ENCODE data around the gene RANBP3. TPM values are rescaled to one million over a fixed set of nuclear protein-coding genes. Genes with fewer than 3 reads are reported as not detected.
A peak's percentile ranks its signal among the peaks of the same experiment; 100 is the strongest.

Gene RANBP3
- total and polyA plus RNA-seq, 7 experiments from 2014 or later, result 7.0 to 104 (median 92.0) TPM

DNA sequence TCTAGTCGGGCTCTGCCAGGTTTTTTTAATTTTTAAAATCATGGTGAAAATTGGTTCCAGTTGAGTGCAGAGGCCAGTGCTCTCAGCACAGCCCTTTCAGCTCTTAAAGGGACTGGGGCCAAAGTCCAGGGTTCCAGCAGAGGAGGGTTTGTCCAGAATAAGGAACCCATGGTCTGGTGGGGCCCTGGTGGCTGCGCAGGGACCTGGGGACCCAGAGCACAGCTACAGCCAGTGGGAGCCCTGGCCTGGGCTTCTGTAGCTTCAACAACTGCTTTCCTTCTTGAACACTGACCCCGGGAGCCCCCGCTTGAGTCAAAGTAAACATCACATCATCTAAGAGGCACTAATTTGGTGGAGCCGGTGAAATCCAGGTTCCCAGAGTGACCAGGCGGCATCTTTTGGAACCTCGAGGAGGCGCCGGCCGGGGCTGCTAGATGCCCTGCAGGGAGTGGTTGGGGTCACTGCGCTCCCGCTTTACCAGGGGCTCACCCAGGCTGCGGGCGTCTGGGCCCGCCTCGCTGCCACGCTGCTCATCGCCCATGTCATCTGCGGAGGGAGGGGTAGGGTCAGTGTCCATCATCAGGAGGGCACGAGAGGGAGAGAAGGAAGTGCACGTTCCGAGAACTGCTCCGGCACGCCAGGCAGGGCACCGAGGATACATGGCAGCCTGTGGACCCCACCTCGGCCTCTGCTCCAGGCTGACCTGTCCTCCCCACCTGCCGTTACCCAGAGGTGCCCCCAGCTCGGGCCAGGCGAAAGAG lies 16.6 kb upstream of the RANBP3 start:
- Histone ChIP-seq H3K4me3 (ENCODE audit: low read length) (no peak overlapping the region), H3K27ac (ENCODE audit: low read depth, low read length) (no peak overlapping the region), H3K4me1 (ENCODE audit: control insufficient read depth in 2 of 2, insufficient read depth in 2 of 2, low read length in 2 of 2) (no peaks in the 10 kb centered on the region), H3K9me3 (ENCODE audit: control insufficient read depth in 2 of 3, low read length in 3 of 3) (no peaks in the 10 kb centered on the region), H3K27me3 (ENCODE audit: control insufficient read depth in 2 of 2, insufficient read depth in 2 of 2, low read length in 2 of 2) (no peaks in the 10 kb centered on the region), H3K36me3 (ENCODE audit: control insufficient read depth in 2 of 3, insufficient read depth in 3 of 3, low read length in 3 of 3) (peaks cover 0 to 6% (median 0%) of the 10 kb centered on the region in 3 experiments)
- Mint-ChIP-seq H3K27me3 (no peaks in the 10 kb centered on the region), H3K4me3 (no peak overlapping the region), H3K4me1 (peaks cover 0 to 4% (median 0%) of the 10 kb centered on the region in 7 donors), H3K36me3 (peaks cover 0 to 13% (median 3%) of the 10 kb centered on the region in 5 donors), H3K9me3 (peaks cover 0 to 3% (median 0%) of the 10 kb centered on the region in 11 donors), H3K27ac (no peak overlapping the region)
- CTCF ChIA-PET, result no interaction called here
- POLR2A ChIA-PET, result no interaction called here
- DNase-seq (no peak), ATAC-seq (no peak)
- intact Hi-C loops (cut with micrococcal nuclease), result no loop called here

GRCh38 chr19:5993648-5994358 lies 15.9 kb upstream of the RANBP3 start:
- H3K9me3 ChIP-seq (ENCODE audit: control insufficient read depth in 2 of 3, low read length in 3 of 3), result no peaks in the 10 kb centered on the region
- POLR2A ChIA-PET, result no interaction called here

GRCh38 chr19:5993201-5993600 lies 15.3 kb upstream of the RANBP3 start:
- Mint-ChIP-seq H3K36me3 (peaks cover 0 to 9% (median 0%) of the 10 kb centered on the region in 5 donors), H3K27me3 (no peaks in the 10 kb centered on the region), H3K4me3 (no peak overlapping the region), H3K27ac (peak overlapping the region in 2 of 9 donors; percentile 29 to 67), H3K4me1 (peaks cover 0 to 12% (median 0%) of the 10 kb centered on the region in 7 donors), H3K9me3 (no peaks in the 10 kb centered on the region)
- intact Hi-C loops (cut with micrococcal nuclease), result no loop called here
- ATAC-seq (no peak), DNase-seq (no peak)
- no peaks in the 10 kb centered on the region for H3K9me3 ChIP-seq (ENCODE audit: control insufficient read depth in 2 of 3, low read length in 3 of 3)
- CTCF ChIA-PET, result no interaction called here
- no peak overlapping the region for H3K4me3 ChIP-seq (ENCODE audit: low read length)
- peaks cover 0 to 3% (median 0%) of the 10 kb centered on the region in 3 experiments for H3K36me3 ChIP-seq (ENCODE audit: control insufficient read depth in 2 of 3, insufficient read depth in 3 of 3, low read length in 3 of 3)
- no peaks in the 10 kb centered on the region for H3K27me3 ChIP-seq (ENCODE audit: control insufficient read depth in 2 of 2, insufficient read depth in 2 of 2, low read length in 2 of 2)
- no peak overlapping the region for H3K27ac ChIP-seq (ENCODE audit: low read depth, low read length)
- POLR2A ChIA-PET, result no interaction called here
- H3K4me1 ChIP-seq (ENCODE audit: control insufficient read depth in 2 of 2, insufficient read depth in 2 of 2, low read length in 2 of 2), result no peaks in the 10 kb centered on the region

More at GRCh38 chr19:5993648-5994358, 15.9 kb upstream of the RANBP3 start:
- no peak overlapping the region for H3K27ac Mint-ChIP-seq
- H3K27ac ChIP-seq (ENCODE audit: low read depth, low read length), result no peak overlapping the region
- H3K4me1 Mint-ChIP-seq, result peaks cover 0 to 9% (median 0%) of the 10 kb centered on the region in 7 donors
- H3K27me3 ChIP-seq (ENCODE audit: control insufficient read depth in 2 of 2, insufficient read depth in 2 of 2, low read length in 2 of 2), result no peaks in the 10 kb centered on the region
- intact Hi-C loops (cut with micrococcal nuclease), result no loop called here
- CTCF ChIA-PET, result no interaction called here
- DNase-seq (no peak), ATAC-seq (no peak)
- H3K4me3 Mint-ChIP-seq, result no peak overlapping the region
- no peaks in the 10 kb centered on the region for H3K9me3 Mint-ChIP-seq
- peaks cover 0 to 9% (median 0%) of the 10 kb centered on the region in 5 donors for H3K36me3 Mint-ChIP-seq
- peaks cover 0 to 3% (median 0%) of the 10 kb centered on the region in 3 experiments for H3K36me3 ChIP-seq (ENCODE audit: control insufficient read depth in 2 of 3, insufficient read depth in 3 of 3, low read length in 3 of 3)
- H3K4me3 ChIP-seq (ENCODE audit: low read length), result no peak overlapping the region
- H3K27me3 Mint-ChIP-seq, result no peaks in the 10 kb centered on the region
- no peaks in the 10 kb centered on the region for H3K4me1 ChIP-seq (ENCODE audit: control insufficient read depth in 2 of 2, insufficient read depth in 2 of 2, low read length in 2 of 2)

- DNase-seq, result no peak
- H3K4me3 Mint-ChIP-seq, result no peak overlapping the region
- CTCF ChIA-PET, result no interaction called here
- H3K27me3 Mint-ChIP-seq, result no peaks in the 10 kb centered on the region
- Histone ChIP-seq H3K4me3 (ENCODE audit: low read length) (no peak overlapping the region), H3K9me3 (ENCODE audit: control insufficient read depth in 2 of 3, low read length in 3 of 3) (no peaks in the 10 kb centered on the region), H3K36me3 (ENCODE audit: control insufficient read depth in 2 of 3, insufficient read depth in 3 of 3, low read length in 3 of 3) (peaks cover 0 to 3% (median 0%) of the 10 kb centered on the region in 3 experiments), H3K27ac (ENCODE audit: low read depth, low read length) (no peak overlapping the region), H3K27me3 (ENCODE audit: control insufficient read depth in 2 of 2, insufficient read depth in 2 of 2, low read length in 2 of 2) (no peaks in the 10 kb centered on the region), H3K4me1 (ENCODE audit: control insufficient read depth in 2 of 2, insufficient read depth in 2 of 2, low read length in 2 of 2) (no peaks in the 10 kb centered on the region)
- H3K36me3 Mint-ChIP-seq, result peaks cover 0 to 9% (median 0%) of the 10 kb centered on the region in 5 donors
- no peak for ATAC-seq
- H3K27ac Mint-ChIP-seq, result peak overlapping the region in 2 of 9 donors; percentile 29 to 67
- POLR2A ChIA-PET, result no interaction called here
- H3K9me3 Mint-ChIP-seq, result no peaks in the 10 kb centered on the region
- intact Hi-C loops (cut with micrococcal nuclease), result no loop called here
- H3K4me1 Mint-ChIP-seq, result peaks cover 0 to 13% (median under 1%) of the 10 kb centered on the region in 7 donors
Measured at GRCh38 chr19:5992756-5993155, 14.8 kb upstream of the RANBP3 start.

DNA sequence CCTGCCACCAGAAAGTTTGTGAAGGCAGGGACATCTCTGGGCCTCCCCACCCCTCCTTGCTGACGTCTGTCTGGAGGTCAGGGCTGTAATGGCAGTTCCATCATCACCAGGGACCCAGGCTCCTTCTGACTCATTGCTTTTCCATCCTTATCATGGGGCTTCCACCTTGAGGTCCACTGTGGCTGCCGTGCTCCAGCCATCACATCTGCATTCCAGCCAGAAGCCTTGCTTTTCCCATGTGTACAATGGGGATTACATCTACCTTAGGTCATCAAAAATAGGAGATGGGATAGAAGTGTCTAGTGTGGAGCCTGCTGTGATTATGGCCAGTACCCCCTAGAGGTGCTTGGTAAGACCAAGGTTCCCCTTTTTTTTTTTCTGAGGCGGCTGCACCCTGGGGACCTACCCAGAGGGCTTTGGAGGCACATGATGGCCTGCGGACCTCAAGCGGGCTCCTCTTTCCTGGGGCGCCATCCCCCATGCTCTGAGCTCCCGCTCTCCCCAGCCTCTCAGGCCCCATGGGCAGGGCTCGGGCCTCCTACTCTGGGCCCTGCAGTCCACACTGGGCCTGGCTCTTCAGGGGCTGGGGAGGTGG lies 13.4 kb upstream of the RANBP3 start:
- intact Hi-C loops (cut with micrococcal nuclease), result no loop called here
- Histone ChIP-seq H3K27me3 (ENCODE audit: control insufficient read depth in 2 of 2, insufficient read depth in 2 of 2, low read length in 2 of 2) (no peaks in the 10 kb centered on the region), H3K4me3 (ENCODE audit: low read length) (no peak overlapping the region), H3K9me3 (ENCODE audit: control insufficient read depth in 2 of 3, low read length in 3 of 3) (no peaks in the 10 kb centered on the region), H3K4me1 (ENCODE audit: control insufficient read depth in 2 of 2, insufficient read depth in 2 of 2, low read length in 2 of 2) (no peaks in the 10 kb centered on the region), H3K36me3 (ENCODE audit: control insufficient read depth in 2 of 3, insufficient read depth in 3 of 3, low read length in 3 of 3) (no peaks in the 10 kb centered on the region), H3K27ac (ENCODE audit: low read depth, low read length) (no peak overlapping the region)
- H3K9me3 Mint-ChIP-seq, result no peaks in the 10 kb centered on the region
- ATAC-seq (no peak), DNase-seq (no peak)
- H3K27me3 Mint-ChIP-seq, result no peaks in the 10 kb centered on the region
- peaks cover 0 to 5% (median 0%) of the 10 kb centered on the region in 5 donors for H3K36me3 Mint-ChIP-seq
- CTCF ChIA-PET, result no interaction called here
- H3K4me1 Mint-ChIP-seq, result peaks cover 8 to 21% (median 9%) of the 10 kb centered on the region in 7 donors
- no peak overlapping the region for H3K27ac Mint-ChIP-seq
- H3K4me3 Mint-ChIP-seq, result no peak overlapping the region
- POLR2A ChIA-PET, result no interaction called here

GRCh38 chr19:5990289-5990797 lies 12.4 kb upstream of the RANBP3 start:
- ATAC-seq (no peak), DNase-seq (no peak)
- Mint-ChIP-seq H3K4me1 (peaks cover 8 to 22% (median 9%) of the 10 kb centered on the region in 7 donors), H3K9me3 (no peaks in the 10 kb centered on the region), H3K4me3 (peak overlapping the region in 1 of 10 donors; percentile 62), H3K27me3 (no peaks in the 10 kb centered on the region), H3K27ac (peak overlapping the region in 1 of 9 donors; percentile 42), H3K36me3 (no peaks in the 10 kb centered on the region)
- ChIA-PET CTCF (interaction anchor here (1.0 to 4.3 kb wide), 3 partner anchors 23 to 32 kb away, joined by 3 to 26 read pairs (median 4); no protein-coding TSS in a partner anchor), POLR2A (no interaction called here)
- Histone ChIP-seq H3K27me3 (ENCODE audit: control insufficient read depth in 2 of 2, insufficient read depth in 2 of 2, low read length in 2 of 2) (no peaks in the 10 kb centered on the region), H3K4me1 (ENCODE audit: control insufficient read depth in 2 of 2, insufficient read depth in 2 of 2, low read length in 2 of 2) (no peaks in the 10 kb centered on the region), H3K9me3 (ENCODE audit: control insufficient read depth in 2 of 3, low read length in 3 of 3) (no peaks in the 10 kb centered on the region), H3K4me3 (ENCODE audit: low read length) (no peak overlapping the region), H3K36me3 (ENCODE audit: control insufficient read depth in 2 of 3, insufficient read depth in 3 of 3, low read length in 3 of 3) (no peaks in the 10 kb centered on the region), H3K27ac (ENCODE audit: low read depth, low read length) (no peak overlapping the region)
- intact Hi-C loops (cut with micrococcal nuclease), result no loop called here

All from naive thymus-derived CD4-positive, alpha-beta T cell (primary cell).